Endodermal cell (in vitro differentiated cells): ENCODE data around the gene DNM2. TPM values are rescaled to one million over a fixed set of nuclear protein-coding genes. Genes with fewer than 3 reads are reported as not detected.
"Not testable (repeated sequence)": the region's sequence is repeated elsewhere in the genome, so short reads cannot be mapped to it uniquely, and the experiment has no call there.

Experiments used
- DNase-seq: peaks from one replicate; pipeline ENCODE4 v3.0.0-alpha.2; 2017
- H3K27ac ChIP-seq: 2 replicates; pipeline ENCODE4 v1.5.1; 2013; ENCODE audit warnings: mild to moderate bottlenecking, low read depth, low read length, moderate library complexity
- H3K27me3 ChIP-seq: 2 replicates; pipeline ENCODE4 v1.6.1; 2013; ENCODE audit warnings: mild to moderate bottlenecking, low read length, moderate library complexity; ENCODE audit not compliant: insufficient read depth, control insufficient read depth, poor library complexity, severe bottlenecking
- H3K36me3 ChIP-seq: 2 replicates; pipeline ENCODE4 v1.7.0; 2013; ENCODE audit warnings: mild to moderate bottlenecking, low read length, moderate library complexity; ENCODE audit not compliant: control insufficient read depth, insufficient read depth
- H3K4me1 ChIP-seq: one replicate; pipeline ENCODE4 v1.7.0; 2013; ENCODE audit warnings: low read length; ENCODE audit not compliant: control insufficient read depth, insufficient read depth
- H3K4me3 ChIP-seq: 2 replicates; pipeline ENCODE4 v1.5.1; 2013; ENCODE audit warnings: mild to moderate bottlenecking, low read length, moderate library complexity
- H3K9ac ChIP-seq: 2 replicates; pipeline ENCODE4 v1.6.1; 2013; ENCODE audit warnings: mild to moderate bottlenecking, low read length, moderate library complexity; ENCODE audit not compliant: poor library complexity, severe bottlenecking; ENCODE audit errors: extremely low read depth
- H3K9me3 ChIP-seq: 2 replicates; pipeline ENCODE4 v1.6.1; 2013; ENCODE audit warnings: mild to moderate bottlenecking, low read length, moderate library complexity; ENCODE audit not compliant: control insufficient read depth
- H3K27ac Mint-ChIP-seq: 2 replicates; pipeline ENCODE4 v1.8.0; 2020; ENCODE audit warnings: mixed read lengths
- H3K27me3 Mint-ChIP-seq: 2 replicates; pipeline ENCODE4 v1.8.0; 2021; ENCODE audit warnings: mild to moderate bottlenecking, mixed read lengths; ENCODE audit not compliant: insufficient read depth
- H3K36me3 Mint-ChIP-seq: 2 replicates; pipeline ENCODE4 v1.8.0; 2020; ENCODE audit warnings: low read depth, mixed read lengths
- H3K4me1 Mint-ChIP-seq: 2 replicates; pipeline ENCODE4 v1.8.0; 2020; ENCODE audit warnings: mixed read lengths
- H3K4me3 Mint-ChIP-seq: 2 replicates; pipeline ENCODE4 v1.8.0; 2020; ENCODE audit warnings: mild to moderate bottlenecking, moderate library complexity, mixed read lengths
- H3K9me3 Mint-ChIP-seq: 2 replicates; pipeline ENCODE4 v1.8.0; 2020; ENCODE audit warnings: mild to moderate bottlenecking, mixed read lengths
- CTCF ChIP-seq: fragments of 200-600 bp; sonication (generic); conservative IDR thresholded peaks from 2 replicates; pipeline ENCODE4 v1.5.0; 2021; ENCODE audit warnings: antibody characterized with exemption, mild to moderate bottlenecking
- WGBS, 2 experiments: methylation state at CpG; one replicate each; pipeline versions ENCODE4 v1.1.5 to v1.1.7; 2013; ENCODE audit warnings: missing lambda C conversion rate in 2 of 2, mixed read lengths in 1 of 2; ENCODE audit not compliant: insufficient coverage in 1 of 2, insufficient read length in 1 of 2; 5-methylcytosine and 5-hydroxymethylcytosine counted together
- total RNA-seq, 2 donors: library from RNA; stranded (reverse); fragmentation: NEBNext Ultra II Directional in 1 of 2; extraction: Animal tissue kit (Norgen Biotek cat#: 25700) in 1 of 2; gene quantifications; 2 replicates in 1 of 2; 3 replicates in 1 of 2; pipeline ENCODE4 v1.2.1, GENCODE V29; 2021

The DNM2 gene
- total RNA-seq, 2 donors from 2014 or later = 118 to 136 TPM

GRCh38 chr19:10756791-10757190 is 38.9 kb downstream of the DNM2 start:
- Histone ChIP-seq H3K4me1 (no peaks in the 10 kb centered on the region), H3K9ac (no peak overlapping the region), H3K9me3 (no peaks in the 10 kb centered on the region), H3K4me3 (no peak overlapping the region), H3K27me3 (no peaks in the 10 kb centered on the region), H3K27ac (no peak overlapping the region), H3K36me3 (peaks cover 28% of the 10 kb centered on the region)
- 94 to 100% methylated on average over 4 to 7 of the region's 7 CpGs for WGBS, 2 experiments
- Mint-ChIP-seq H3K9me3 (no peaks in the 10 kb centered on the region), H3K27ac (peak overlapping the region; percentile 68), H3K4me3 (no peak overlapping the region), H3K27me3 (no peaks in the 10 kb centered on the region), H3K4me1 (peaks cover 11% of the 10 kb centered on the region), H3K36me3 (peaks cover 20% of the 10 kb centered on the region)
- no peak for TF ChIP-seq CTCF
- DNase-seq = no peak

GRCh38 chr19:10758050-10758449 is 40.2 kb downstream of the DNM2 start:
- peaks cover 35% of the 10 kb centered on the region for H3K36me3 ChIP-seq
- H3K4me3 ChIP-seq, H3K4me1 ChIP-seq, H3K9ac ChIP-seq, H3K27ac Mint-ChIP-seq, H3K4me1 Mint-ChIP-seq, H3K27ac ChIP-seq, H3K27me3 Mint-ChIP-seq, DNase-seq, H3K9me3 Mint-ChIP-seq, H3K9me3 ChIP-seq, H3K27me3 ChIP-seq, H3K4me3 Mint-ChIP-seq: not testable (repeated sequence)
- 86 to 100% methylated on average over 1 of the region's 1 CpG for WGBS, 2 experiments
- peaks cover 20% of the 10 kb centered on the region for H3K36me3 Mint-ChIP-seq

- 99 to 100% methylated on average over 1 to 2 of the region's 5 CpGs for WGBS, 2 experiments
- H3K27ac Mint-ChIP-seq = no peak overlapping the region
These were observed 41.1 kb downstream of the DNM2 start for GRCh38 chr19:10758978-10759377.

More at GRCh38 chr19:10758978-10759377, 41.1 kb downstream of the DNM2 start:
- no peak for TF ChIP-seq CTCF
- Mint-ChIP-seq H3K36me3 (peaks cover 20% of the 10 kb centered on the region), H3K4me1 (peaks cover 9% of the 10 kb centered on the region), H3K27me3 (no peaks in the 10 kb centered on the region), H3K4me3 (no peak overlapping the region), H3K9me3 (no peaks in the 10 kb centered on the region)
- H3K4me1 ChIP-seq = no peaks in the 10 kb centered on the region
- no peak overlapping the region for H3K4me3 ChIP-seq
- H3K27me3 ChIP-seq = no peaks in the 10 kb centered on the region
- H3K9ac ChIP-seq = no peak overlapping the region
- no peaks in the 10 kb centered on the region for H3K9me3 ChIP-seq
- no peak overlapping the region for H3K27ac ChIP-seq
- no peak for DNase-seq
- peaks cover 35% of the 10 kb centered on the region for H3K36me3 ChIP-seq
